NOMO-1 (cell line): Measurements from ENCODE around the gene SERAC1.

Source experiments
- DNase-seq, 2 experiments: peaks; one replicate each; lab custom pipeline; 2025; ENCODE audit not compliant: unreplicated experiment in 2 of 2; lab: John Stamatoyannopoulos, UW

Gene SERAC1

GRCh38 chr6:158131926-158132325 is 36.1 kb downstream of the SERAC1 start:
- DNase-seq: peak; percentile 8 to 51

GRCh38 chr6:158125271-158125670 is 42.8 kb downstream of the SERAC1 start:
- DNase-seq: no peak

- DNase-seq: no peak
These were observed 43.8 kb downstream of the SERAC1 start for GRCh38 chr6:158124288-158124687.

- no peak for DNase-seq
These were observed 46.0 kb downstream of the SERAC1 start for GRCh38 chr6:158122048-158122447.

- no peak for DNase-seq
These were observed 46.7 kb downstream of the SERAC1 start for GRCh38 chr6:158121335-158121734.

GRCh38 chr6:158118886-158119285 is 49.2 kb downstream of the SERAC1 start:
- no peak for DNase-seq

- DNase-seq: no peak
These were observed 52.6 kb downstream of the SERAC1 start for GRCh38 chr6:158115508-158115907.

GRCh38 chr6:158115102-158115501 is 53.0 kb downstream of the SERAC1 start:
- DNase-seq: no peak

- DNase-seq: no peak
These were observed 54.3 kb downstream of the SERAC1 start for GRCh38 chr6:158113802-158114201.

- DNase-seq: no peak
These were observed 56.1 kb downstream of the SERAC1 start for GRCh38 chr6:158111987-158112386.

GRCh38 chr6:158110986-158111385 is 57.1 kb downstream of the SERAC1 start:
- no peak for DNase-seq

GRCh38 chr6:158109748-158110147 is 58.3 kb downstream of the SERAC1 start:
- DNase-seq: no peak

GRCh38 chr6:158104696-158105095 is 63.4 kb downstream of the SERAC1 start:
- no peak for DNase-seq

GRCh38 chr6:158103228-158103627 is 64.8 kb downstream of the SERAC1 start:
- DNase-seq: no peak

GRCh38 chr6:158095671-158096070 is 72.4 kb downstream of the SERAC1 start:
- no peak for DNase-seq

GRCh38 chr6:158095031-158095430 is 73.0 kb downstream of the SERAC1 start:
- no peak for DNase-seq

- DNase-seq: no peak
These were observed 75.3 kb downstream of the SERAC1 start for GRCh38 chr6:158092806-158093205.

GRCh38 chr6:158087224-158087867 is 80.7 kb downstream of the SERAC1 start:
- DNase-seq: peak in 1 of 2 experiments; percentile 28

- peak; percentile 88 to 94 for DNase-seq
These were observed 81.4 kb downstream of the SERAC1 start for GRCh38 chr6:158086504-158087223.

GRCh38 chr6:158086054-158086503 is 82.0 kb downstream of the SERAC1 start:
- no peak for DNase-seq

GRCh38 chr6:158085261-158086053 is 82.6 kb downstream of the SERAC1 start:
- no peak for DNase-seq
